CD8-positive, alpha-beta memory T cell (primary cell): ENCODE data around the gene PCDH9. TPM values are rescaled to one million over a fixed set of nuclear protein-coding genes. Genes with fewer than 3 reads are reported as not detected.

ENCODE experiments used
- CTCF ChIA-PET: fragments of 350-600 bp; sonication (Branson Sonifier 250); formaldehyde crosslinking; loops from one replicate; lab custom pipeline; 2021; ENCODE audit warnings: antibody characterized with exemption; lab: Charles Lee
- POLR2A ChIA-PET: fragments of 350-600 bp; sonication (Branson Sonifier 250); formaldehyde crosslinking; loops from one replicate; lab custom pipeline; 2021; ENCODE audit warnings: antibody characterized with exemption; lab: Charles Lee
- DNase-seq, 5 donors: peaks; one replicate each; pipeline versions ENCODE4 v3.0.0 to v3.0.0-alpha.2; 2020 to 2022; ENCODE audit warnings: mixed read lengths in 1 of 5
- H3K27ac ChIP-seq: one replicate; pipeline ENCODE4 v1.7.0; 2013; ENCODE audit warnings: low read depth, mild to moderate bottlenecking, low read length, moderate library complexity
- H3K27me3 ChIP-seq: 2 replicates; pipeline ENCODE4 v1.7.0; 2013; ENCODE audit warnings: low read length, mild to moderate bottlenecking; ENCODE audit not compliant: insufficient read depth, poor library complexity, severe bottlenecking
- H3K36me3 ChIP-seq: 2 replicates; pipeline ENCODE4 v1.7.0; 2013; ENCODE audit warnings: mild to moderate bottlenecking, low read length, moderate library complexity; ENCODE audit not compliant: insufficient read depth
- H3K4me1 ChIP-seq: 2 replicates; pipeline ENCODE4 v1.7.0; 2013; ENCODE audit warnings: mild to moderate bottlenecking, low read length, moderate library complexity; ENCODE audit not compliant: insufficient read depth
- H3K4me3 ChIP-seq: 2 replicates; pipeline ENCODE4 v1.7.0; 2013; ENCODE audit warnings: mild to moderate bottlenecking, low read length
- H3K9me3 ChIP-seq: 2 replicates; pipeline ENCODE4 v1.7.0; 2013; ENCODE audit warnings: mild to moderate bottlenecking, low read length
- H3K27ac Mint-ChIP-seq, 8 donors: one replicate each; pipeline ENCODE4 v1.8.0; 2020 to 2021; ENCODE audit warnings: mixed read lengths in 8 of 8, mild to moderate bottlenecking in 6 of 8, inconsistent platforms in 3 of 8, moderate library complexity in 3 of 8
- H3K27me3 Mint-ChIP-seq, 2 donors: one replicate each; pipeline ENCODE4 v1.8.0; 2020 to 2021; ENCODE audit warnings: mixed read lengths in 2 of 2, mild to moderate bottlenecking in 1 of 2, moderate library complexity in 1 of 2
- H3K36me3 Mint-ChIP-seq, 3 donors: one replicate each; pipeline ENCODE4 v1.8.0; 2020 to 2021; ENCODE audit warnings: mixed read lengths in 3 of 3, inconsistent platforms in 1 of 3, mild to moderate bottlenecking in 1 of 3
- H3K4me1 Mint-ChIP-seq, 3 donors: one replicate each; pipeline ENCODE4 v1.8.0; 2020 to 2021; ENCODE audit warnings: mixed read lengths in 3 of 3, inconsistent platforms in 1 of 3, mild to moderate bottlenecking in 1 of 3
- H3K4me3 Mint-ChIP-seq, 7 donors: one replicate each; pipeline ENCODE4 v1.8.0; 2020 to 2021; ENCODE audit warnings: mixed read lengths in 7 of 7, mild to moderate bottlenecking in 6 of 7, moderate library complexity in 4 of 7, inconsistent platforms in 2 of 7
- H3K9me3 Mint-ChIP-seq, 5 donors: one replicate each; pipeline ENCODE4 v1.8.0; 2020 to 2022; ENCODE audit warnings: mixed read lengths in 5 of 5, mild to moderate bottlenecking in 3 of 5, moderate library complexity in 2 of 5, inconsistent platforms in 1 of 5
- polyA plus RNA-seq: library from polyadenylated mRNA; unstranded; fragments of 300-500 nt; fragmentation: Illumina TruSeq; gene quantifications from one replicate; pipeline ENCODE4 v1.2.3, GENCODE V29; 2021
- total RNA-seq, 2 experiments: library from RNA; stranded (reverse); gene quantifications; one replicate each; pipeline ENCODE4 v1.2.3, GENCODE V29; 2021

PCDH9 gene
- total and polyA plus RNA-seq, 3 experiments from 2014 or later = 0.09 to 0.21 (median 0.16) TPM

DNA sequence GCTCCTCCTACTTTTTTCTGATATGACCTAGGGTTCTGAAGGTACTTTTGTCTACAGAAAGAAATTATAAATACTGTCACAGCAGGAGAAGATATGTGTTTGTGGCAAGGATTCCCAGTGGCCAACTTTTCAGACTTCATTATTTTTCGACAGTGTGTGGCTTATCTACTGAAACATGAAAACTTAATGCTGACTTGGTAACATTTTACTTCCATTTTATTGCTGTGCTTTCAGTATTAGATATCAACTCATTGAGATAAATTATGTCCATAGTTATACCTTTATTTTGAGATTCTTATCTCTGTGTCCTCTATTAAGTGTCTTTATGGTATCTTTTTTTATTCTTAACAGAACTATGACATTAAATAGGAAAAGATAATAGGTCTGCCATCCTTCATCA lies 700.0 kb downstream of the PCDH9 start:
- no peaks in the 10 kb centered on the region for H3K36me3 ChIP-seq
- no peaks in the 10 kb centered on the region for H3K4me1 ChIP-seq
- ChIA-PET CTCF (no interaction called here), POLR2A (no interaction called here)
- Mint-ChIP-seq H3K4me3 (no peak overlapping the region), H3K27ac (no peak overlapping the region), H3K4me1 (no peaks in the 10 kb centered on the region), H3K36me3 (no peaks in the 10 kb centered on the region), H3K9me3 (peaks cover 0 to 31% (median 3%) of the 10 kb centered on the region in 5 donors), H3K27me3 (no peaks in the 10 kb centered on the region)
- no peak overlapping the region for H3K27ac ChIP-seq
- no peaks in the 10 kb centered on the region for H3K27me3 ChIP-seq
- no peaks in the 10 kb centered on the region for H3K9me3 ChIP-seq
- no peak overlapping the region for H3K4me3 ChIP-seq
- DNase-seq = no peak

DNA sequence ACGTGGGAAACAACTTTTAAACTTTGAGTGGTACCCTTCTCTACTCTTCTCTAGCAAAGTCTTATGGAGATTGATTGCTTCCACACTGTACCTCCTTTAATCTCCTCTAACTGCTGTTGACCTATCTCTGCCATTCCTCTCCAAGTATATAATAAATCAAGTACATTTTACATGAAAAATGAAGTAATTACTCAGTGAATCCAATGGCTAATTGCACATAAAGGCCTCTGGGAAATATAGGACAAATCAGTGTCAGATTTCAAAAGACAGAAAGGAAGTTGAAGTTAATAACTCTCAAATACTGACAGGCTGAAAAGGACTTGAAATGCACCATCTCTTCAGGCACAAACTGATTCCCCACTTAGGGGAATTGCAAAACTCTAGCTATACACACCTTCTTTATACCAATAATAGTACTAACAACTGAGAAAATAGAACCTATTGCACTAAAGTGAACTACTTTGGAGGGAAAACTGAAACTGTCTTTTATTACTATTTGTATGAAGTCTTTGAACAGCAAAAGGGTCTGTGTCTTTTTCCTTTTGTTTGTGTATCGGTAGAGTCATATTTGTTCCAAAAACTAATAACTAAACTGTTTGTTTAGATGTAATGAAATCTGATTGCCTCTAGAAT lies 701.1 kb downstream of the PCDH9 start:
- no peaks in the 10 kb centered on the region for H3K4me1 ChIP-seq
- H3K4me3 Mint-ChIP-seq = no peak overlapping the region
- H3K36me3 Mint-ChIP-seq = no peaks in the 10 kb centered on the region
- ChIA-PET CTCF (no interaction called here), POLR2A (no interaction called here)
- H3K27ac Mint-ChIP-seq = no peak overlapping the region
- no peaks in the 10 kb centered on the region for H3K4me1 Mint-ChIP-seq
- no peaks in the 10 kb centered on the region for H3K9me3 ChIP-seq
- H3K27me3 Mint-ChIP-seq = no peaks in the 10 kb centered on the region
- peaks cover 0 to 36% (median 3%) of the 10 kb centered on the region in 5 donors for H3K9me3 Mint-ChIP-seq
- no peak overlapping the region for H3K4me3 ChIP-seq
- no peak overlapping the region for H3K27ac ChIP-seq
- no peak for DNase-seq
- no peaks in the 10 kb centered on the region for H3K27me3 ChIP-seq
- no peaks in the 10 kb centered on the region for H3K36me3 ChIP-seq

DNA sequence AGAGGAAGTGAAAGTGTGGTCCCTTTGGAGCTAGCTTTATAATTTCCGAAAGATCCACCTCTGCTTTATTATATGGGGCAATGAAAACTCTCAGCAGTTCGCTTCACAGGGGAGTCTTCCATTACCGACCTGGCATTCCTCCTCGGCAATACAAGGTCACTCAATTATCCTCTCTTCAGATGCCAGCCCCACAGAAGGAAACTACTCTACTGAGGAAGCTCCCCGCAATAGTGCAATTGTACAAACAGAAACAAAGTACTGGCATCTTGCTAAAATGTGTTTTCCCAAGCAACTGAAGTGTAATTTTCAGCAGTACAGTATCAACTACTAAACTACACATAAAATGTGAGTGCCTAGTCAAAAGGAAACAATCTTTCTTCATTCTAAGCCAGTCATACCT lies 702.0 kb downstream of the PCDH9 start:
- H3K4me3 Mint-ChIP-seq = no peak overlapping the region
- no peaks in the 10 kb centered on the region for H3K36me3 Mint-ChIP-seq
- CTCF ChIA-PET = no interaction called here
- H3K9me3 Mint-ChIP-seq = peaks cover 0 to 31% (median 3%) of the 10 kb centered on the region in 5 donors
- no peak for DNase-seq
- H3K27me3 Mint-ChIP-seq = no peaks in the 10 kb centered on the region
- no peak overlapping the region for H3K27ac Mint-ChIP-seq
- no peak overlapping the region for H3K4me3 ChIP-seq
- POLR2A ChIA-PET = no interaction called here
- H3K36me3 ChIP-seq = no peaks in the 10 kb centered on the region
- H3K4me1 Mint-ChIP-seq = no peaks in the 10 kb centered on the region
- no peaks in the 10 kb centered on the region for H3K27me3 ChIP-seq
- H3K27ac ChIP-seq = no peak overlapping the region
- H3K4me1 ChIP-seq = no peaks in the 10 kb centered on the region
- H3K9me3 ChIP-seq = no peaks in the 10 kb centered on the region

DNA sequence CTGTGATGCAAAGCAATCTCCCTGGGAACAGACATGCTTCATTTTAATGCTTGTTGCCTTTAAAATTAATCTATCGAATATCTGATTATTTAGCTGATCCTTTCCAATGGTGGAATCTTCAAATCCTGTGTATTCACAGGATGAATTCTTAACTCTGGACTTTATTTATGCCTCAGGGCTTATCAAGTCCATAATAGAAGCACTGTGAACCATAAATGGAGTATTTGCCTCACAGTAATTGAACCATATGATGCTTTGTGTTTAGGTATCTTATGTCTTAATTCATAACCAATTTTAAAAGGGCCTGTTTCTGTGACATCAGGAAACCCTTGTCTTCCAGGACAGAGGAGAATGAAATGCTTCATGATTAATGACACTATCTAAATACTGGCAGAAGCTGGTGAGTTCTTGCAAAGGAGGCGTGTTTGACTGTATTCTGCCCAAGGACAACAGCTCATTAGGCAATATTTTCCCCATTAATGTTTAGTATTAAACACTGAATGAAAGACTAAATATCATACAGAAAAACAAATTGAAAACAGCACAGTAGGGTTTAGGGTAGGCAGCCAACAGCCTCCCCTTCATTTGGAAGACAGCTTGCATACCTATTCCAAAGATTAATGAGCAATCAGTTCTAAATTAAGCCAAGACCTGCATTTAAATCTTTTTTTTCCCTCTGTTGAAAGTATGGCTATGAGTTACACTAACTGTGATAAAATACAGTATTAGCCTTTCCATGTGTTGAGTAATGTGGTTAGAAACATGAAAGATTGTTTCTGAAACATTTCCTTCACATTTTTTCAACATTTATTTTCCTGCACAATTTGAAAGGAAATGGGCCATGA lies 709.4 kb downstream of the PCDH9 start:
- ChIA-PET POLR2A (no interaction called here), CTCF (no interaction called here)
- DNase-seq = no peak
- no peaks in the 10 kb centered on the region for H3K9me3 ChIP-seq
- peaks cover 0 to 26% (median 2%) of the 10 kb centered on the region in 5 donors for H3K9me3 Mint-ChIP-seq
- H3K4me3 Mint-ChIP-seq = no peak overlapping the region
- no peak overlapping the region for H3K27ac ChIP-seq
- no peaks in the 10 kb centered on the region for H3K36me3 Mint-ChIP-seq
- no peaks in the 10 kb centered on the region for H3K27me3 ChIP-seq
- H3K4me1 Mint-ChIP-seq = no peaks in the 10 kb centered on the region
- H3K4me3 ChIP-seq = no peak overlapping the region
- no peaks in the 10 kb centered on the region for H3K4me1 ChIP-seq
- no peak overlapping the region for H3K27ac Mint-ChIP-seq
- H3K36me3 ChIP-seq = no peaks in the 10 kb centered on the region
- no peaks in the 10 kb centered on the region for H3K27me3 Mint-ChIP-seq

DNA sequence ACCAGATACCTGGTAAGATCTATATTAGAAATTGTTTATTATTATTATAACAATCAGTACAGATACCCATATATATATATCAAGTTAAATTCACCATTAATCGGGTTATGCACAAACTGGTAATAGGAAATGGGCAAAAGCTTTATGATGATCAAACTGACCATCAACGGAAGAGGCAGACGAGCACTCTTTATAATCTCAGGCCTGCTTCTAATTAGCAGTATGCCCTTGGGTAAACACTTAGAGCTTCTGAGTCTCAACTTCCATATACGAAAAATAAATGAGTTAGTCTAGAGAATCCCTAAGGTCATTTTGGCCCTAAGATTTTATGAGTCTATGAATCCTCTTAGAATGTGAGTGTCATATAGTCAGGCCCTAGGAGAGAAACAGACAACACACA lies 710.9 kb downstream of the PCDH9 start:
- H3K36me3 ChIP-seq = no peaks in the 10 kb centered on the region
- DNase-seq = no peak
- ChIA-PET CTCF (no interaction called here), POLR2A (no interaction called here)
- H3K27me3 ChIP-seq = no peaks in the 10 kb centered on the region
- no peak overlapping the region for H3K4me3 Mint-ChIP-seq
- no peaks in the 10 kb centered on the region for H3K27me3 Mint-ChIP-seq
- H3K9me3 ChIP-seq = no peaks in the 10 kb centered on the region
- no peak overlapping the region for H3K27ac ChIP-seq
- H3K4me3 ChIP-seq = no peak overlapping the region
- H3K9me3 Mint-ChIP-seq = peaks cover 0 to 16% (median 2%) of the 10 kb centered on the region in 5 donors
- H3K36me3 Mint-ChIP-seq = no peaks in the 10 kb centered on the region
- H3K27ac Mint-ChIP-seq = no peak overlapping the region
- H3K4me1 Mint-ChIP-seq = no peaks in the 10 kb centered on the region
- no peaks in the 10 kb centered on the region for H3K4me1 ChIP-seq

DNA sequence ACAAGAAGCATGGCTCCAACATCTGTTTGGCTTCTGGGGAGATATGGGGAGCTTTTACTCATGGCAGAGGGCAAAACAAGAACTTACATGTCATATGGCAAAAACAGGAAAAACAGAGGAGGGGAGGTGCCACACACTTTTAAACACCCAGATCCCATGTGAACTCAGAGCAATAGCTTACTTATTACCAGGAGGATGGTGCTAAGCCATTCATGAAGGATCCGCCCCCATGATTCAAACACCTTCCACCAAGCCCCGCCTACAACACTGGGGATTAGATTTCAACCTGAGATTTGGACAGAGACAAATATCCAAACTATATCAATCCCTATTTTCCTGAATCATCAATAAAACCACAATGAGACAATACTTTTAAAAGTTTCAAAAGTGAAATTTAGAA lies 712.1 kb downstream of the PCDH9 start:
- Mint-ChIP-seq H3K27ac (no peak overlapping the region), H3K4me3 (no peak overlapping the region), H3K36me3 (no peaks in the 10 kb centered on the region), H3K9me3 (peaks cover 0 to 18% (median 2%) of the 10 kb centered on the region in 5 donors), H3K4me1 (no peaks in the 10 kb centered on the region), H3K27me3 (no peaks in the 10 kb centered on the region)
- Histone ChIP-seq H3K27me3 (no peaks in the 10 kb centered on the region), H3K4me1 (no peaks in the 10 kb centered on the region), H3K27ac (no peak overlapping the region), H3K36me3 (no peaks in the 10 kb centered on the region), H3K4me3 (no peak overlapping the region), H3K9me3 (no peaks in the 10 kb centered on the region)
- ChIA-PET POLR2A (no interaction called here), CTCF (no interaction called here)
- no peak for DNase-seq

DNA sequence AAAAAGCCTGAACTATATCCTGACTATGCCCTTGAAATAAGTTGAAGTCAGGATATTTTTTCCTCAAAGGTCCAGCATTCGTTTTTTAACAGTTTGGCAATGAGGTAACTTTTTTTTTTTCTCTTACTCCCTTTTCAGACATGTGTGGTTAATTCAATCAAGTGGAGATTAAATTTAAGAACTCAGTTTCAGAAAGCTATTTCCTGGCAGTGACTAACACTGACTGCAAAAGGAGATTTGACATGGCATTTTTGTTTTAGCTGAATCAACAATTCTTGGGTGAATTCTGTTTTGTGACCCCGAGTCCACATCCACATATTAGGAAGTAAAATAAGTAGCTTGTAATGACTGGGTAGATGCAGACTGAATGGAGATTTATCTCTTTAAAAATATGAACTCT lies 716.4 kb downstream of the PCDH9 start:
- Histone ChIP-seq H3K4me3 (no peak overlapping the region), H3K36me3 (no peaks in the 10 kb centered on the region), H3K9me3 (no peaks in the 10 kb centered on the region), H3K27ac (no peak overlapping the region), H3K27me3 (no peaks in the 10 kb centered on the region), H3K4me1 (no peaks in the 10 kb centered on the region)
- H3K27me3 Mint-ChIP-seq = no peaks in the 10 kb centered on the region
- H3K4me3 Mint-ChIP-seq = no peak overlapping the region
- H3K27ac Mint-ChIP-seq = no peak overlapping the region
- no peak for DNase-seq
- no peaks in the 10 kb centered on the region for H3K36me3 Mint-ChIP-seq
- ChIA-PET POLR2A (no interaction called here), CTCF (no interaction called here)
- H3K4me1 Mint-ChIP-seq = no peaks in the 10 kb centered on the region
- peaks cover 0 to 31% (median 2%) of the 10 kb centered on the region in 5 donors for H3K9me3 Mint-ChIP-seq

DNA sequence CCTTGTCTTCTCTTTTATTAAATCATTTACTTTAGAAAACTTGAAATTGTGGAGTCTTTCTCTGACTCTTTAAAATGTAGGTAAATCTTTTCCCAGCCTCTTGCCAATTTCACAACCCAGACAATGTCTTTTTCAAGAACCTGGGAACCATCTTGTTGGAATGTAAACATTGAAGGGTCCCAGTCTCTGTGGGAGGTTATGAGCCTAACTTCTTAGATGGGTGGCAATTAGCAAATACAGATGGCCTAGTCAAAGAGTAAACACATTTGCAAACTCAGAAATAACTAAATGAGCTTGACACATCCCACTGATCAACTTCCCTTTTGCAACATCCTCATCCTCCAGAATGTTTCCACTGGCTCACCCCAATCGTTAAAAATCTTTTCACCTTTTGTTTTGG lies 721.0 kb downstream of the PCDH9 start:
- POLR2A ChIA-PET = no interaction called here
- H3K36me3 ChIP-seq = no peaks in the 10 kb centered on the region
- Mint-ChIP-seq H3K4me3 (no peak overlapping the region), H3K27ac (no peak overlapping the region), H3K36me3 (no peaks in the 10 kb centered on the region), H3K9me3 (peaks cover 0 to 35% (median 6%) of the 10 kb centered on the region in 5 donors), H3K27me3 (no peaks in the 10 kb centered on the region), H3K4me1 (no peaks in the 10 kb centered on the region)
- CTCF ChIA-PET = no interaction called here
- no peaks in the 10 kb centered on the region for H3K4me1 ChIP-seq
- H3K27me3 ChIP-seq = no peaks in the 10 kb centered on the region
- H3K9me3 ChIP-seq = no peaks in the 10 kb centered on the region
- no peak for DNase-seq
- H3K4me3 ChIP-seq = no peak overlapping the region
- no peak overlapping the region for H3K27ac ChIP-seq
